K562 (cell line): Measurements from ENCODE around the gene PREB. TPM values are rescaled to one million over a fixed set of nuclear protein-coding genes. Genes with fewer than 3 reads are reported as not detected.

Experiments used
- ATAC-seq: fragments of 200-7000 bp; cut with Tn5 transposase; 3 replicates; pipeline ENCODE4 v1.9.1; 2020; ENCODE audit warnings: moderate library complexity
- BruUV-seq: library from RNA; stranded (reverse); fragments of 400-500 nt; replicated peaks from 2 replicates; lab custom pipeline; 2021; lab: Mats Ljungman, UMichigan
- CTCF ChIA-PET: fragments of 300-600 bp; formaldehyde crosslinking; extraction: SDS; loops from one replicate; lab custom pipeline; 2021; ENCODE audit warnings: low intra/inter-chr PET ratio; lab: Yijun Ruan, JAX
- POLR2A ChIA-PET: fragments of 300-600, 350-650 bp; sonication (Branson Sonifier 250); formaldehyde crosslinking; extraction: SDS; loops from one replicate; lab custom pipeline; 2021; ENCODE audit warnings: antibody characterized with exemption, inconsistent platforms; lab: Yijun Ruan, JAX
- DNase-seq, 4 experiments: peaks; one replicate each; pipeline versions ENCODE4 v3.0.0 to v3.0.0-alpha.2; 2011 to 2018; ENCODE audit warnings: low spot score in 3 of 4, mixed read lengths in 3 of 4; ENCODE audit errors: extremely low read depth in 1 of 4
- FAIRE-seq: peaks from 2 replicates; lab custom pipeline; 2011; peaks lifted over from hg19 to GRCh38; lab: Jason Lieb, UNC
- H2AFZ ChIP-seq: 2 replicates; pipeline ENCODE4 v1.6.0; 2011; ENCODE audit warnings: low read depth, low read length, control low read depth, inconsistent platforms
- H3K27ac ChIP-seq: fragments of 200-600 bp; 3 replicates; pipeline ENCODE4 v1.8.0; 2011; ENCODE audit warnings: low read depth, mild to moderate bottlenecking, control low read depth, inconsistent platforms, low read length, moderate library complexity, mixed read lengths; ENCODE audit errors: extremely low read depth
- H3K27me3 ChIP-seq, 2 experiments: fragments of 300-600 bp in 1 of 2; 2 replicates in 1 of 2; 3 replicates in 1 of 2; pipeline versions ENCODE4 v1.6.0 to v1.8.0; 2011; ENCODE audit warnings: inconsistent platforms in 2 of 2, low read length in 2 of 2, mild to moderate bottlenecking in 1 of 2, mixed read lengths in 1 of 2, moderate library complexity in 1 of 2; ENCODE audit not compliant: control insufficient read depth in 2 of 2, insufficient read depth in 2 of 2
- H3K36me3 ChIP-seq: fragments of 300-600 bp; 3 replicates; pipeline ENCODE4 v1.8.0; 2011; ENCODE audit warnings: mild to moderate bottlenecking, low read length, inconsistent platforms; ENCODE audit not compliant: control insufficient read depth, insufficient read depth
- H3K4me1 ChIP-seq, 2 experiments: fragments of 200-600 bp in 1 of 2; replicated peaks in 1 of 2; 2 replicates in 1 of 2; 3 replicates in 1 of 2; pipeline versions ENCODE4 v1.5.1 to v1.8.0; 2011; ENCODE audit warnings: inconsistent platforms in 2 of 2, low read length in 2 of 2, mild to moderate bottlenecking in 1 of 2, mixed read lengths in 1 of 2, moderate library complexity in 1 of 2; ENCODE audit not compliant: control insufficient read depth in 2 of 2, insufficient read depth in 2 of 2
- H3K4me2 ChIP-seq: 2 replicates; pipeline ENCODE4 v1.6.1; 2011; ENCODE audit warnings: low read length, control low read depth, inconsistent platforms, mixed read lengths; ENCODE audit not compliant: insufficient read depth
- H3K4me3 ChIP-seq: fragments of 200-600 bp; sonication (generic), shearing (Covaris generic); 2 replicates; pipeline ENCODE4 v1.5.1; 2016; ENCODE audit warnings: control low read depth, inconsistent platforms
- H3K79me2 ChIP-seq: fragments of 200-600 bp; 3 replicates; pipeline ENCODE4 v1.8.0; 2011; ENCODE audit warnings: low read length, inconsistent platforms; ENCODE audit not compliant: control insufficient read depth, insufficient read depth
- H3K9ac ChIP-seq, 2 experiments: 2 replicates each; pipeline versions ENCODE4 v1.6.0 to v1.6.1; 2011; ENCODE audit warnings: low read depth in 2 of 2, low read length in 2 of 2, control low read depth in 1 of 2, inconsistent platforms in 1 of 2, mild to moderate bottlenecking in 1 of 2, mixed read lengths in 1 of 2; ENCODE audit not compliant: insufficient read depth in 1 of 2
- H3K9me1 ChIP-seq: one replicate; pipeline ENCODE4 v1.6.0; 2011; ENCODE audit warnings: inconsistent platforms, mild to moderate bottlenecking, low read length, moderate library complexity; ENCODE audit not compliant: control insufficient read depth, insufficient read depth
- H3K9me3 ChIP-seq: replicated peaks from 2 replicates; pipeline ENCODE4 v1.5.1; 2011; ENCODE audit warnings: low read depth, low read length, inconsistent platforms; ENCODE audit not compliant: control insufficient read depth, insufficient read depth
- H4K20me1 ChIP-seq: replicated peaks from 2 replicates; pipeline ENCODE4 v1.6.1; 2011; ENCODE audit warnings: low read length, inconsistent platforms, mixed read lengths; ENCODE audit not compliant: control insufficient read depth, insufficient read depth
- CREBBP ChIP-seq: IDR thresholded peaks from one replicate; pipeline ENCODE4 v1.6.1; 2012; ENCODE audit warnings: low read depth, mild to moderate bottlenecking, control low read depth, inconsistent platforms, low read length
- HDAC6 ChIP-seq: IDR thresholded peaks from 2 replicates; pipeline ENCODE4 v1.6.1; 2012; ENCODE audit warnings: low read depth, mild to moderate bottlenecking, control low read depth, inconsistent platforms, low read length, moderate library complexity
- L3MBTL2 ChIP-seq: fragments of 450-650 bp; IDR thresholded peaks from 2 replicates; pipeline ENCODE4 v1.6.1; 2016; ENCODE audit warnings: mild to moderate bottlenecking, moderate library complexity
- MBD2 ChIP-seq: sonication (generic); IDR thresholded peaks from 2 replicates; pipeline ENCODE4 v1.6.1; 2016; ENCODE audit warnings: low read depth, borderline replicate concordance
- MTA3 ChIP-seq: fragments of 450-650 bp; formaldehyde crosslinking; IDR thresholded peaks from 2 replicates; pipeline ENCODE4 v1.6.1; 2017; ENCODE audit warnings: mild to moderate bottlenecking, borderline replicate concordance
- SMAD1 ChIP-seq: fragments of 150-350 bp; IDR thresholded peaks from 2 replicates; pipeline ENCODE4 v1.6.1; 2014; ENCODE audit warnings: low read length, low read depth; ENCODE audit not compliant: partially characterized antibody
- TBL1XR1 ChIP-seq, 2 experiments: IDR thresholded peaks; 2 replicates each; pipeline ENCODE4 v1.6.1; 2012; ENCODE audit warnings: improper control_type of control experiment in 2 of 2, low read length in 2 of 2, mild to moderate bottlenecking in 1 of 2
- TRIM28 ChIP-seq: fragments of 450-650 bp; IDR thresholded peaks from 2 replicates; pipeline ENCODE4 v1.6.1; 2017
- ZNF444 ChIP-seq: fragments of 250-450 bp; sonication (Bioruptor Pico); IDR thresholded peaks from 2 replicates; pipeline ENCODE4 v1.4.0; 2020; ENCODE audit warnings: mild to moderate bottlenecking, moderate library complexity
- ZNF644 ChIP-seq: fragments of 200-800 bp; sonication (Bioruptor generic); IDR thresholded peaks from 2 replicates; pipeline ENCODE4 v1.6.1; 2016; ENCODE audit warnings: low read depth, missing genetic modification characterization, missing compliant biosample characterization
- WGBS: fragments of 100-300 bp; shearing (Covaris generic); methylation state at CpG from one replicate; pipeline ENCODE4 v1.1.6; 2016; ENCODE audit warnings: low coverage, mixed read lengths; ENCODE audit not compliant: insufficient coverage; ENCODE audit errors: missing lambda C conversion rate; 5-methylcytosine and 5-hydroxymethylcytosine counted together
- in situ Hi-C: fragments of 300-500 bp; cut with MboI; formaldehyde crosslinking; loops from 4 replicates; pipeline ENCODE4 v1.15.0; 2018; ENCODE audit warnings: inconsistent platforms, mixed read lengths
- intact Hi-C: fragments of 100-400 bp; cut with micrococcal nuclease; formaldehyde crosslinking; loops from 2 replicates; pipeline ENCODE4 v1.14.2; 2022
- polyA plus RNA-seq, 8 experiments: library from polyadenylated mRNA; depleted of rRNA in 4 of 8; stranded (reverse) in 5 of 8; unstranded in 3 of 8; fragments of >200 nt; fragmentation: Nextera tagmentation in 2 of 8; fragmentation: Illumina TruSeq in 1 of 8; extraction: Ambion mirVana in 2 of 8; extraction: Trizol in 1 of 8; gene quantifications; 2 replicates each; pipeline versions ENCODE4 v1.2.1 to v1.2.3, GENCODE V29; 2011 to 2014; ENCODE audit warnings: inconsistent platforms in 1 of 8, missing spikeins in 1 of 8
- total RNA-seq, 7 experiments: library from RNA; depleted of rRNA in 6 of 7; stranded (reverse); fragments of >200 nt in 6 of 7; fragmentation: Illumina TruSeq in 2 of 7; extraction: Trizol in 2 of 7; gene quantifications; 2 replicates each; pipeline versions ENCODE4 v1.2.1 to v1.2.3, GENCODE V29; 2011 to 2021; ENCODE audit warnings: low replicate concordance in 1 of 7
- TF ChIP-seq, protein P1 (sequence below): fragments of 450-650 bp; formaldehyde crosslinking; IDR thresholded peaks from 2 replicates; pipeline ENCODE4 v1.4.0; 2022; ENCODE audit warnings: missing genetic modification characterization
- TF ChIP-seq, protein P2 (sequence below): fragments of 450-650 bp; IDR thresholded peaks from 2 replicates; pipeline ENCODE4 v1.6.1; 2016; ENCODE audit warnings: antibody characterized with exemption
- TF ChIP-seq, protein P3 (sequence below): fragments of 200-400 bp; formaldehyde crosslinking; IDR thresholded peaks from 2 replicates; pipeline ENCODE4 v1.6.1; 2017; ENCODE audit warnings: mild to moderate bottlenecking, low read depth, low read length, moderate library complexity

PREB gene
- total and polyA plus RNA-seq, 9 of the 15 experiments (the other 6 are each of a cell fraction or from before 2014, with no cell fraction given), result 35.1 to 84.2 (median 67.2) TPM

DNA sequence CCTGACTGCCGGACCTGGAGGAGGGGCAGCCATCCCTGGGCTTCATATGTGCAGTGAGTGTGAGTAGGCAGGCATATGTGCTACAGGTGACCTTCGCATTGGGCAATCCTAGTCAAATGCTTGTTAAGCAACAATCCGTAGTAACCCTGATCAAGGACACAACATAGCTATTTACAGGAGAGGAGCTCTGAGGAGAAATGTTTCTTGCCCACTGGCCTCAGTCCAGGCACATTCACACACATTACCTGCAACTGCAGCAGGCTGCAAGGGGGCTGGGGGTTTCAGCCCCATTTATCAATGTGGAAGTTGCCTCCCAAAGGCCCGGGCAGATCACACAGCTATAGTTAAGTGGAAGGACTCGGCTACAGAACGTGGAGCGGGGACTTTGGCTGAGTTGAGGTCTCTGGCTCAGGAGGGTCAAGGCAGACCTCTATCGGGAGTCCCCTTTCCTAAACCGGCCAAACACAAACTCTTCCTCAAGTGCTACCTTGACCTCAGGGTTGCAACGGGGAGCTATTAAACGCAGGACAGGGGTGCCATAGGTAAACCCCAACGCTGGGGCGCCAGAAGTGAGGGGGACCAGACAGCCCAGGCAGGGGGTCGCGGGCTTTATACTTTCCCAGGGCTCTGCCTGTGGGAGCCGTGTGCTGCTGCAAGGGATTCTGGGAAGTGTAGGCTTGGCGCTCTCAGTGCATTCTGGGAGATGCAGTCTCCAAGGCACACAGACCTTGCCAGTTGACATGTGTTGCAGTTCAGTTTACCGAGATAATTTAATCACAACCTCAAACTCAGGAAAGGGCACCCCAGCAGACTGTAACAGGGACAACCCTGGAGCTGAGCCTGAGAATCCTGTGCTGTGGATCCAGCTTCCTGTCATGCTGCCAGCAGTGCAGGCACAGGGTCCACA, 38.4 kb downstream of the PREB start:
- BruUV-seq, result no TSS peak
- H3K79me2 ChIP-seq, result peaks cover 3% of the 10 kb centered on the region; the same call in 2 of the 3 replicates
- H3K9me1 ChIP-seq, result no peaks in the 10 kb centered on the region
- no peaks in the 10 kb centered on the region for H3K27me3 ChIP-seq
- CTCF ChIA-PET, result interaction anchor here (0.5 kb wide), 1 partner anchor 588 kb away, joined by 3 read pairs; no protein-coding TSS in a partner anchor
- H3K4me3 ChIP-seq, result no peak overlapping the region
- H3K9ac ChIP-seq, result peak overlapping the region; percentile 27 to 74; a peak in 1 of 4 replicates
- in situ Hi-C loops, result loop anchor here (5.0 kb wide), 2 partner anchors 96 to 186 kb away; partner anchors contain the start of gene TRIM54
- POLR2A ChIA-PET, result interaction anchor here (0.5 to 1.6 kb wide), 3 partner anchors 9 to 587 kb away, joined by 3 to 5 read pairs (median 4); partner anchors contain the start of gene KHK
- no peaks in the 10 kb centered on the region for H3K9me3 ChIP-seq
- H3K27ac ChIP-seq, result peak overlapping the region; percentile 57
- no peaks in the 10 kb centered on the region for H4K20me1 ChIP-seq
- no peaks in the 10 kb centered on the region; the same call in 2 of the 3 replicates for H3K36me3 ChIP-seq
- peak overlapping the region; percentile 54 for H3K4me2 ChIP-seq
- ATAC-seq, result peak; percentile 90
- peak; percentile 96 for FAIRE-seq
- intact Hi-C loops, result loop anchor here (5.0 kb wide), 2 partner anchors 116 to 206 kb away; partner anchors contain the start of genes ATRAID and SLC5A6
- H3K4me1 ChIP-seq, result peaks cover 38 to 49% of the 10 kb centered on the region in 2 experiments
- H2AFZ ChIP-seq, result peak overlapping the region; percentile 87
- 32% methylated on average over 18 of the region's 18 CpGs for whole genome bisulfite sequencing
- DNase-seq, result peak; percentile 69 to 80 (median 74)
- TF ChIP-seq CREBBP (no peak), SMAD1 (no peak), MBD2 (peak; percentile 26; the same call in 1 of the 2 replicates), ZNF444 (no peak), MTA3 (no peak), TRIM28 (no peak), L3MBTL2 (no peak; the same call in 1 of the 2 replicates), TBL1XR1 (IDR thresholded peaks at IDR 0.05; ENCODE audit: low read length in 2 of 2) (no peak), ZNF644 (tag) (no peak), HDAC6 (no peak)
- TF ChIP-seq, protein P1, sequence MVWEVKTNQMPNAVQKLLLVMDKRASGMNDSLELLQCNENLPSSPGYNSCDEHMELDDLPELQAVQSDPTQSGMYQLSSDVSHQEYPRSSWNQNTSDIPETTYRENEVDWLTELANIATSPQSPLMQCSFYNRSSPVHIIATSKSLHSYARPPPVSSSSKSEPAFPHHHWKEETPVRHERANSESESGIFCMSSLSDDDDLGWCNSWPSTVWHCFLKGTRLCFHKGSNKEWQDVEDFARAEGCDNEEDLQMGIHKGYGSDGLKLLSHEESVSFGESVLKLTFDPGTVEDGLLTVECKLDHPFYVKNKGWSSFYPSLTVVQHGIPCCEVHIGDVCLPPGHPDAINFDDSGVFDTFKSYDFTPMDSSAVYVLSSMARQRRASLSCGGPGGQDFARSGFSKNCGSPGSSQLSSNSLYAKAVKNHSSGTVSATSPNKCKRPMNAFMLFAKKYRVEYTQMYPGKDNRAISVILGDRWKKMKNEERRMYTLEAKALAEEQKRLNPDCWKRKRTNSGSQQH (CRISPR knock-in tag), result no peak
- TF ChIP-seq, protein P2, sequence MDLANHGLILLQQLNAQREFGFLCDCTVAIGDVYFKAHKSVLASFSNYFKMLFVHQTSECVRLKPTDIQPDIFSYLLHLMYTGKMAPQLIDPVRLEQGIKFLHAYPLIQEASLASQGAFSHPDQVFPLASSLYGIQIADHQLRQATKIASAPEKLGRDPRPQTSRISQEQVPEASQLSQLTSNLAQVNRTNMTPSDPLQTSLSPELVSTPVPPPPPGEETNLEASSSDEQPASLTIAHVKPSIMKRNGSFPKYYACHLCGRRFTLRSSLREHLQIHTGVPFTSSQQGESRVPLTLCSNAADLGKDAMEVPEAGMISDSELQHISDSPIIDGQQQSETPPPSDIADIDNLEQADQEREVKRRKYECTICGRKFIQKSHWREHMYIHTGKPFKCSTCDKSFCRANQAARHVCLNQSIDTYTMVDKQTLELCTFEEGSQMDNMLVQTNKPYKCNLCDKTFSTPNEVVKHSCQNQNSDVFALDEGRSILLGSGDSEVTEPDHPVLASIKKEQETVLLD, result no peak
- TF ChIP-seq, protein P3, sequence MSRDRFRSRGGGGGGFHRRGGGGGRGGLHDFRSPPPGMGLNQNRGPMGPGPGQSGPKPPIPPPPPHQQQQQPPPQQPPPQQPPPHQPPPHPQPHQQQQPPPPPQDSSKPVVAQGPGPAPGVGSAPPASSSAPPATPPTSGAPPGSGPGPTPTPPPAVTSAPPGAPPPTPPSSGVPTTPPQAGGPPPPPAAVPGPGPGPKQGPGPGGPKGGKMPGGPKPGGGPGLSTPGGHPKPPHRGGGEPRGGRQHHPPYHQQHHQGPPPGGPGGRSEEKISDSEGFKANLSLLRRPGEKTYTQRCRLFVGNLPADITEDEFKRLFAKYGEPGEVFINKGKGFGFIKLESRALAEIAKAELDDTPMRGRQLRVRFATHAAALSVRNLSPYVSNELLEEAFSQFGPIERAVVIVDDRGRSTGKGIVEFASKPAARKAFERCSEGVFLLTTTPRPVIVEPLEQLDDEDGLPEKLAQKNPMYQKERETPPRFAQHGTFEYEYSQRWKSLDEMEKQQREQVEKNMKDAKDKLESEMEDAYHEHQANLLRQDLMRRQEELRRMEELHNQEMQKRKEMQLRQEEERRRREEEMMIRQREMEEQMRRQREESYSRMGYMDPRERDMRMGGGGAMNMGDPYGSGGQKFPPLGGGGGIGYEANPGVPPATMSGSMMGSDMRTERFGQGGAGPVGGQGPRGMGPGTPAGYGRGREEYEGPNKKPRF, result no peak
